ENCODE results near the gene FARP1. TPM values are rescaled to one million over a fixed set of nuclear protein-coding genes. Genes with fewer than 3 reads are reported as not detected.

Gene FARP1
- total and polyA plus RNA-seq, 2 of the 8 experiments (the other 6 are each of a cell fraction or from before 2014, with no cell fraction given), result 24.7 to 104 TPM

GRCh38 chr13:98242403-98242802 is 99.5 kb downstream of the FARP1 start:
- H3K4me2 ChIP-seq (ENCODE audit: insufficient read depth in 1 of 2, low read depth in 2 of 2, low read length in 2 of 2), result no peak overlapping the region
- CTCF ChIA-PET (ENCODE audit: partially characterized antibody), result interaction anchor here (0.6 to 1.2 kb wide), 3 partner anchors 27 to 206 kb away, joined by 3 to 4 read pairs (median 4); no protein-coding TSS in a partner anchor
- no peak overlapping the region for H2BK5ac ChIP-seq (ENCODE audit: low read depth, low read length)
- no peaks in the 10 kb centered on the region for H3K27me3 ChIP-seq (replicated peaks in 1 of 4; ENCODE audit: control insufficient read depth in 3 of 4, extremely low read depth in 1 of 4, insufficient read depth in 3 of 4, low read length in 3 of 4)
- no peak overlapping the region for H3K9ac ChIP-seq (replicated peaks in 1 of 4; ENCODE audit: extremely low read depth in 1 of 4, low read depth in 3 of 4, low read length in 3 of 4)
- no peak overlapping the region for H3K4me3 ChIP-seq (ENCODE audit: extremely low read depth in 1 of 4, insufficient read depth in 2 of 4, low read depth in 3 of 4, low read length in 4 of 4)
- H2BK15ac ChIP-seq (ENCODE audit: low read length), result no peak overlapping the region
- no peaks in the 10 kb centered on the region for H3K36me3 ChIP-seq (ENCODE audit: control insufficient read depth in 2 of 4, insufficient read depth in 4 of 4, low read length in 3 of 4)
- no peak overlapping the region for H3K23ac ChIP-seq (ENCODE audit: insufficient read length)
- peaks cover 3% of the 10 kb centered on the region; the same call in 1 of the 2 replicates for H3K79me1 ChIP-seq (ENCODE audit: low read depth, low read length)
- no peaks in the 10 kb centered on the region for H4K20me1 ChIP-seq (replicated peaks in 1 of 2; ENCODE audit: control insufficient read depth in 1 of 2, insufficient read depth in 2 of 2, low read length in 2 of 2)
- no peak overlapping the region for H3K27ac ChIP-seq (ENCODE audit: low read depth, low read length)
- H3K14ac ChIP-seq (ENCODE audit: insufficient read length), result no peak overlapping the region
- H4K8ac ChIP-seq (ENCODE audit: extremely low read depth, insufficient read depth, low read length), result no peak overlapping the region
- H2AFZ ChIP-seq (ENCODE audit: low read length), result no peak overlapping the region
- peaks cover 0 to 35% of the 10 kb centered on the region in 2 experiments; a peak in 2 of 4 replicates for H3K79me2 ChIP-seq (ENCODE audit: control insufficient read depth in 1 of 2, insufficient read depth in 2 of 2, low read length in 2 of 2)
- FAIRE-seq (no peak), DNase-seq (ENCODE audit: low read depth in 1 of 2, low spot score in 2 of 2) (no peak)
- H3K56ac ChIP-seq (replicated peaks; ENCODE audit: insufficient read length, low read depth, low read length), result no peak overlapping the region
- H2BK12ac ChIP-seq (ENCODE audit: low read depth, low read length), result no peak overlapping the region
- H3K23me2 ChIP-seq (ENCODE audit: low read depth, low read length), result 0 out of 2 replicates have a peak, but pooled peaks cover 2% of the 10 kb centered on the region
- H4K5ac ChIP-seq (ENCODE audit: insufficient read length, low read depth, low read length), result no peak overlapping the region
- no peak overlapping the region for H3K4ac ChIP-seq (replicated peaks; ENCODE audit: insufficient read length, low read depth, low read length)
- H2BK20ac ChIP-seq (ENCODE audit: low read length), result no peak overlapping the region
- no peak overlapping the region for H2BK120ac ChIP-seq (replicated peaks; ENCODE audit: low read depth, low read length)
- no peak overlapping the region for H2AK5ac ChIP-seq (ENCODE audit: low read depth, low read length)
- H3K18ac ChIP-seq (ENCODE audit: extremely low read depth, low read length), result no peak overlapping the region
- POLR2A ChIA-PET (ENCODE audit: partially characterized antibody), result no interaction called here
- 86% methylated on average over 4 of the region's 4 CpGs; no CpG with 5 or more reads in 1 of the 2 experiments for WGBS, 2 experiments (ENCODE audit: extremely low coverage in 1 of 2, insufficient coverage in 1 of 2, insufficient read length in 1 of 2, insufficient replicate concordance in 2 of 2, low coverage in 1 of 2, low lambda C conversion rate in 2 of 2, missing lambda C conversion rate in 1 of 2)
- no peak for TF ChIP-seq SUZ12 (IDR thresholded peaks at IDR 0.05; ENCODE audit: low read length)
- TF ChIP-seq ASH2L (IDR thresholded peaks at IDR 0.05; ENCODE audit: low read length), result no peak
- no peak for TF ChIP-seq POLR2A (IDR thresholded peaks at IDR 0.05; ENCODE audit: control extremely low read depth in 1 of 2, low read depth in 2 of 2, low read length in 2 of 2)
- TF ChIP-seq SIRT6 (IDR thresholded peaks at IDR 0.05; ENCODE audit: low read length), result no peak
- TF ChIP-seq CBX5 (IDR thresholded peaks at IDR 0.05; ENCODE audit: low read depth, low read length), result no peak
- no peak for TF ChIP-seq RFX5 (IDR thresholded peaks at IDR 0.05; ENCODE audit: borderline replicate concordance, low read depth, low read length)
- TF ChIP-seq EZH2 (IDR thresholded peaks at IDR 0.05; ENCODE audit: low read depth, low read length, severe bottlenecking), result no peak
- no peak overlapping the region for H4K91ac ChIP-seq (replicated peaks; ENCODE audit: insufficient read length, low read length)
- H3K4me1 ChIP-seq (replicated peaks in 1 of 4; ENCODE audit: control insufficient read depth in 3 of 4, insufficient read depth in 4 of 4, low read length in 3 of 4), result peaks cover 5 to 10% (median 8%) of the 10 kb centered on the region in 4 experiments; a peak in 6 of 7 replicates
- H3K9me3 ChIP-seq (ENCODE audit: insufficient read depth in 2 of 2, low read depth in 1 of 2, low read length in 1 of 2), result no peaks in the 10 kb centered on the region

Data from H1 (cell line).